Activated T-helper 17 cell treated with anti-CD3 and anti-CD28 coated beads, Interleukin-2, amount 50 U/mL, for 72 hours (primary cell): Measurements from ENCODE around the gene THSD7B. TPM values are rescaled to one million over a fixed set of nuclear protein-coding genes. Genes with fewer than 3 reads are reported as not detected.
"Not testable (repeated sequence)": the region's sequence is repeated elsewhere in the genome, so short reads cannot be mapped to it uniquely, and the experiment has no call there.

Source experiments
- ATAC-seq: fragments of 150-1000 bp; cut with Tn5 transposase; replicated peaks from 2 replicates; pipeline ENCODE4 v1.10.0; 2021; ENCODE audit warnings: mild to moderate bottlenecking, moderate library complexity
- H3K27ac Mint-ChIP-seq: one replicate; pipeline ENCODE4 v1.8.0; 2022; ENCODE audit warnings: mixed read lengths
- H3K27me3 Mint-ChIP-seq: one replicate; pipeline ENCODE4 v1.8.0; 2022; ENCODE audit warnings: mixed read lengths
- H3K36me3 Mint-ChIP-seq: one replicate; pipeline ENCODE4 v1.8.0; 2022; ENCODE audit warnings: low read depth, mild to moderate bottlenecking, mixed read lengths
- H3K4me1 Mint-ChIP-seq: one replicate; pipeline ENCODE4 v1.8.0; 2022; ENCODE audit warnings: mixed read lengths
- H3K4me3 Mint-ChIP-seq: one replicate; pipeline ENCODE4 v1.8.0; 2022; ENCODE audit warnings: mild to moderate bottlenecking, mixed read lengths
- H3K9me3 Mint-ChIP-seq: one replicate; pipeline ENCODE4 v1.8.0; 2022; ENCODE audit warnings: mixed read lengths
- total RNA-seq, 2 donors: library from RNA; stranded (reverse); gene quantifications; one replicate each; pipeline ENCODE4 v1.2.3, GENCODE V29; 2022

Gene THSD7B
- total RNA-seq, 2 donors from 2014 or later: 0.05 TPM; not detected in 1

- Mint-ChIP-seq H3K9me3 (peaks cover 7% of the 10 kb centered on the region), H3K36me3 (no peaks in the 10 kb centered on the region), H3K27ac (no peak overlapping the region), H3K4me3 (no peak overlapping the region), H3K27me3 (no peaks in the 10 kb centered on the region), H3K4me1 (no peaks in the 10 kb centered on the region)
- ATAC-seq: no peak
Observed at GRCh38 chr2:137525641-137526190, 760.4 kb downstream of the THSD7B start.

DNA sequence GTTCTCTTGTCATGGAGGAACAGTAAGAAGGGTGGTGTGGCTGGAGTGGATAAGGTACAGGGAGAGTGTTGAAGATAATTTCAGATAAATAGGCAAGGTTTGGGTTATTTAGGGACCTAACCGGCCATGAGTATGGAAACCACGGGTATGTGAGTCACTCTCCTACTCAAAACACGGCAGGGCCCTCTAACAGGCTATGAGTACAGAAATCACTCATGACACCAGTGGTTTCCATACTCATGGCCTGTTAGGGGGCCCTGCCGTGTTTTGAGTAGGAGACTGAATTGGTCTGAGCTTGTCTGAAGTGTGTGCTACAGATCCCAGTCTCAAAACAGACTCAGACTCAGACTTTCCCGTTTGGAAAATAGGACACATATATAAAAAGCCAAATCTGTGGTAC is 770.6 kb downstream of the THSD7B start:
- Mint-ChIP-seq H3K4me3 (no peak overlapping the region), H3K36me3 (no peaks in the 10 kb centered on the region), H3K27ac (no peak overlapping the region), H3K9me3 (no peaks in the 10 kb centered on the region), H3K27me3 (no peaks in the 10 kb centered on the region), H3K4me1 (no peaks in the 10 kb centered on the region)
- no peak for ATAC-seq

- Mint-ChIP-seq H3K27ac (no peak overlapping the region), H3K4me1 (no peaks in the 10 kb centered on the region), H3K36me3 (no peaks in the 10 kb centered on the region), H3K9me3 (peaks cover 8% of the 10 kb centered on the region), H3K27me3 (no peaks in the 10 kb centered on the region), H3K4me3 (no peak overlapping the region)
- no peak for ATAC-seq
Observed at GRCh38 chr2:137539336-137539735, 774.0 kb downstream of the THSD7B start.

- no peaks in the 10 kb centered on the region for H3K27me3 Mint-ChIP-seq
- no peak overlapping the region for H3K27ac Mint-ChIP-seq
- H3K36me3 Mint-ChIP-seq: no peaks in the 10 kb centered on the region
- no peak for ATAC-seq
- no peaks in the 10 kb centered on the region for H3K4me1 Mint-ChIP-seq
- H3K4me3 Mint-ChIP-seq: no peak overlapping the region
- no peaks in the 10 kb centered on the region for H3K9me3 Mint-ChIP-seq
Observed at GRCh38 chr2:137547842-137548241, 782.5 kb downstream of the THSD7B start.

GRCh38 chr2:137566387-137566786 is 801.0 kb downstream of the THSD7B start:
- Mint-ChIP-seq H3K27ac (no peak overlapping the region), H3K4me3 (no peak overlapping the region), H3K4me1 (no peaks in the 10 kb centered on the region), H3K27me3 (no peaks in the 10 kb centered on the region), H3K9me3 (peaks cover 4% of the 10 kb centered on the region), H3K36me3 (no peaks in the 10 kb centered on the region)
- ATAC-seq: no peak

GRCh38 chr2:137570484-137570883 is 805.1 kb downstream of the THSD7B start:
- Mint-ChIP-seq H3K9me3 (peaks cover 4% of the 10 kb centered on the region), H3K36me3 (no peaks in the 10 kb centered on the region)

DNA sequence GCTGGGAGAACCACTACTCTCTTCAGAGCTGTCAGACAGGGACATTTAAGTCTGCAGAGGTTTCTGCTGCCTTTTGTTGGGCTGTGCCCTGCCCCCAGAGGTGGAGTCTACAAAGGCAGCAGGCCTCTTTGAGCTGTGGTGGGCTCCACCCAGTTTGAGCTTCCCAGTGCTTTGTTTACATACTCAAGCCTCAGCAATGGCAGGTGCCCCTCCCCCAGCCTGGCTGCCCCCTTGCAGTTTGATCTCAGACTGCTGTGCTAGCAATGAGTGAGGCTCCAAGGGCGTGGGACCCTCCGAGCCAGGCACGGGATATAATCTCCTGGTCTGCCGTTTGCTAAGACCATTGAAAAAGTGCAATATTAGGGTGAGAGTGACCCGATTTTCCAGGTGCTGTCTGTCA is 822.5 kb downstream of the THSD7B start:
- not testable (repeated sequence) for H3K9me3 Mint-ChIP-seq, H3K4me1 Mint-ChIP-seq, H3K27ac Mint-ChIP-seq, H3K27me3 Mint-ChIP-seq, H3K4me3 Mint-ChIP-seq, H3K36me3 Mint-ChIP-seq, ATAC-seq

More at GRCh38 chr2:137570484-137570883, 805.1 kb downstream of the THSD7B start:
- no peak overlapping the region for H3K4me3 Mint-ChIP-seq
- no peak for ATAC-seq
- H3K27me3 Mint-ChIP-seq: no peaks in the 10 kb centered on the region
- H3K4me1 Mint-ChIP-seq: no peaks in the 10 kb centered on the region
- no peak overlapping the region for H3K27ac Mint-ChIP-seq

DNA sequence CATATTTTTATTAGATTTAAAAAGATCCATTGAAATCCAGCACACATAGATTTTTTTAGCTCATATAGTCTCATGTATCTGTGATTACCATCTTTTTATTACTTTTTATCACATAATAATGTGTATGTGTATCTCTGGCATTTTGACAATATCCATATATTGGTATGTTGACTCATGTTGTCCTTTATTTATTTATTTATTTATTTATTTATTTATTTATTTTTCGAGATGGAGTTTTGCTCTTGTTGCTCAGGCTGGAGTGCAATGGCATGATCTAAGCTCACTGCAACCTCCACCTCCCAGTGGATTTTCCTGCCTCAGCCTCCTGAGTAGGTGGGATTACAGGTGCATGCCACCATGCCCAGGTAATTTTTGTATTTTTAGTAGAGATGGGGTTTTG is 823.2 kb downstream of the THSD7B start:
- not testable (repeated sequence) for H3K4me1 Mint-ChIP-seq, H3K27ac Mint-ChIP-seq, ATAC-seq, H3K4me3 Mint-ChIP-seq, H3K27me3 Mint-ChIP-seq, H3K36me3 Mint-ChIP-seq, H3K9me3 Mint-ChIP-seq

DNA sequence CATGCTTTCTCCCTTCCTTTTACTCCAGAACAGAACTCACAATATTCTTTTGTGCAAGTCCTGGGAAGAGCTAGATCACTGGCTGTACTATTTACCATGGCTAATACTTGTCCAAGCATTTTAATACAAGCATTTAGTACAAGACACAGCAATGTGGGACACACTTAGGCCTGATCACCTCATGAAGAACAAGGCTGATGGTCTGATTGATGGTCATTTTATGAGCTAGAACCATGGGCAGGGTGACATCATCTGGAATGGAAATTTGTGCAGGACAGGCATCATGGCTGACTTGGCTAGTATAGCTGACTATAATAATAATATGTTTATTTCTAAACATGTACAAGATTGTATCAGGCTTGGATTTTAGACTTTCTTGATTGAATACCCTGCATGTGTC is 824.8 kb downstream of the THSD7B start:
- no peak for ATAC-seq
- peaks cover 4% of the 10 kb centered on the region for H3K9me3 Mint-ChIP-seq
- no peak overlapping the region for H3K4me3 Mint-ChIP-seq
- no peaks in the 10 kb centered on the region for H3K36me3 Mint-ChIP-seq
- no peaks in the 10 kb centered on the region for H3K27me3 Mint-ChIP-seq
- no peaks in the 10 kb centered on the region for H3K4me1 Mint-ChIP-seq
- no peak overlapping the region for H3K27ac Mint-ChIP-seq

DNA sequence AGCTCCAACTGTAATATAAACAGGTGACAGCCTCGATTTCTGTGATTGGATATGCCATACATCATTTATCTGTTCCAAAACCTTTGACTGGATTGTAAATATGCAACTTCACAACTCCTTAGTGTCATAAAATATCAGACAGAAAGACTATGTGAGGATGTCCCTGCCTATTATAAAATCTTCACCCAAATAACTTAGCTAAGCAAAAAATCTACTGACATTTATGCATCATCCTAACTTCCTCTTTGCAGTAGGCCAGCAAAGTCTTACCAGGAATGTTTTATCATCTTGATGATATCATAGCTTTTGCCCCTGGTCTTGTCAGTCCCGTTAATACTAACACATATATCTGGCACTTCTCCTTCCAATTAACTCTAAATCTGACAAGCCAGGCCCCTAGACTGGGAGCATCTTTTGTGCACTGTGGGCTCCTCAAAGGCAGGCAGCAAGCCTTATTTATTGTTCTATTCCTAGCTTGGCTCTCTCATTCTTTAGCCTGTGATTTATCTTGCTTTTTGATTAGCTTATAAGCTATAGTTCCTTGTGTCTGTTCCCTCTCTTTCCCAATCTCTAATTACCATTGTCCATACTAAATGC is 842.5 kb downstream of the THSD7B start:
- Mint-ChIP-seq H3K36me3 (no peaks in the 10 kb centered on the region), H3K4me1 (no peaks in the 10 kb centered on the region), H3K4me3 (no peak overlapping the region), H3K9me3 (peaks cover 7% of the 10 kb centered on the region), H3K27me3 (no peaks in the 10 kb centered on the region), H3K27ac (no peak overlapping the region)
- ATAC-seq: no peak

GRCh38 chr2:137638932-137639331 is 873.6 kb downstream of the THSD7B start:
- Mint-ChIP-seq H3K4me3 (no peak overlapping the region), H3K27ac (no peak overlapping the region), H3K9me3 (peaks cover 5% of the 10 kb centered on the region), H3K4me1 (no peaks in the 10 kb centered on the region), H3K36me3 (no peaks in the 10 kb centered on the region), H3K27me3 (peaks cover 3% of the 10 kb centered on the region)
- no peak for ATAC-seq

GRCh38 chr2:137644731-137645130 is 879.4 kb downstream of the THSD7B start:
- Mint-ChIP-seq H3K27me3 (no peaks in the 10 kb centered on the region), H3K4me1 (no peaks in the 10 kb centered on the region), H3K4me3 (no peak overlapping the region), H3K9me3 (peaks cover 4% of the 10 kb centered on the region), H3K36me3 (no peaks in the 10 kb centered on the region), H3K27ac (no peak overlapping the region)
- no peak for ATAC-seq

GRCh38 chr2:137654046-137654445 is 888.7 kb downstream of the THSD7B start:
- Mint-ChIP-seq H3K27ac (no peak overlapping the region), H3K36me3 (no peaks in the 10 kb centered on the region), H3K4me1 (no peaks in the 10 kb centered on the region), H3K9me3 (peaks cover 4% of the 10 kb centered on the region), H3K27me3 (peaks cover 4% of the 10 kb centered on the region), H3K4me3 (no peak overlapping the region)
- no peak for ATAC-seq

- Mint-ChIP-seq H3K27ac (no peak overlapping the region), H3K4me1 (no peaks in the 10 kb centered on the region), H3K27me3 (peaks cover 4% of the 10 kb centered on the region), H3K36me3 (no peaks in the 10 kb centered on the region), H3K4me3 (no peak overlapping the region), H3K9me3 (peaks cover 4% of the 10 kb centered on the region)
- ATAC-seq: no peak
Observed at GRCh38 chr2:137655814-137656213, 890.5 kb downstream of the THSD7B start.

DNA sequence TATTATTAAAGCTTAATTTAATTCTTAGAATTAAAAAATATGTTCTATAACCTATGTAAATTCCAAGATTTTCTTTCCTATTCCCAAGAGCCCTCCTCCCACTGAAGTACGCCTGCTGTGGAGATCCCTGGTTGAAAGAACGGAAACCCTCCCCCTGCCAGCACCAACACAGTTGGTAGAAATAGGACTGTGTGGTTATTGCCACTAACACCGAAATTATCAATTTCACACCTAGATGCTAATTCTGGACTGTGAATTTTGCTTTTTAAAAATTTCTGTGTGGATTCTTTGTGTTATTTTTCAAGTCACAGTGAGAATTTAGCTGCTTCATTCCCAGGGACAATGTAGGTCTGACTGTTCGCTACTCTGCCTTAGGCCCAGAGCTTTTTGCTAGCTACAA is 893.1 kb downstream of the THSD7B start:
- no peak for ATAC-seq
- no peak overlapping the region for H3K27ac Mint-ChIP-seq
- H3K4me1 Mint-ChIP-seq: no peaks in the 10 kb centered on the region
- H3K9me3 Mint-ChIP-seq: peaks cover 3% of the 10 kb centered on the region
- no peak overlapping the region for H3K4me3 Mint-ChIP-seq
- H3K27me3 Mint-ChIP-seq: peaks cover 1% of the 10 kb centered on the region
- H3K36me3 Mint-ChIP-seq: no peaks in the 10 kb centered on the region

GRCh38 chr2:137659616-137660015 is 894.3 kb downstream of the THSD7B start:
- no peaks in the 10 kb centered on the region for H3K4me1 Mint-ChIP-seq
- no peak overlapping the region for H3K27ac Mint-ChIP-seq
- no peaks in the 10 kb centered on the region for H3K36me3 Mint-ChIP-seq
- no peak for ATAC-seq
- H3K9me3 Mint-ChIP-seq: no peaks in the 10 kb centered on the region
- H3K27me3 Mint-ChIP-seq: no peaks in the 10 kb centered on the region
- H3K4me3 Mint-ChIP-seq: no peak overlapping the region
